GM12801 (cell line): ENCODE measurements around the gene NEK11.

Experiments used
- CTCF ChIP-seq: IDR thresholded peaks from one replicate; pipeline ENCODE4 v1.5.1; 2011; ENCODE audit warnings: control low read depth; ENCODE audit not compliant: insufficient read length; ENCODE audit errors: extremely low read depth

The NEK11 gene

GRCh38 chr3:131224886-131225550 is 198.3 kb downstream of the NEK11 start:
- TF ChIP-seq CTCF: no peak

- no peak for TF ChIP-seq CTCF
These were observed 201.8 kb downstream of the NEK11 start for GRCh38 chr3:131228522-131228921.

GRCh38 chr3:131231710-131232389 is 205.2 kb downstream of the NEK11 start:
- TF ChIP-seq CTCF: no peak

- TF ChIP-seq CTCF: no peak
These were observed 206.1 kb downstream of the NEK11 start for GRCh38 chr3:131232711-131233267.

GRCh38 chr3:131233900-131234668 is 207.4 kb downstream of the NEK11 start:
- no peak for TF ChIP-seq CTCF

- no peak for TF ChIP-seq CTCF
These were observed 209.7 kb downstream of the NEK11 start for GRCh38 chr3:131236421-131236820.

- no peak for TF ChIP-seq CTCF
These were observed 211.8 kb downstream of the NEK11 start for GRCh38 chr3:131238496-131238895.
